HG03139 (cell line): Measurements from ENCODE around the gene ZNF140.

Experiments
- ATAC-seq: cut with Tn5 transposase; IDR thresholded peaks from one replicate; pipeline ENCODE4 v1.9.1; 2021; ENCODE audit not compliant: unreplicated experiment

Gene ZNF140

GRCh38 chr12:133080368-133081158 lies at the start of gene ZNF140:
TSS of gene ZNF140 (plus strand) at chr12:133080923. CDS start at chr12:133081321, 398 bp downstream.
- ATAC-seq: peak; percentile 72

GRCh38 chr12:133037207-133038005 lies 43.3 kb upstream of the ZNF140 start, which contains the start of gene ZNF84:
TSS of gene ZNF84 (plus strand) at chr12:133037509. CDS start at chr12:133041468, 3,959 bp downstream.
- peak; percentile 88 for ATAC-seq

GRCh38 chr12:133038118-133038709 lies 42.5 kb upstream of the ZNF140 start:
- ATAC-seq: no peak

- no peak for ATAC-seq
Observed at GRCh38 chr12:133046698-133047097, 34.0 kb upstream of the ZNF140 start.

- no peak for ATAC-seq
Observed at GRCh38 chr12:133057446-133057845, 23.3 kb upstream of the ZNF140 start.

GRCh38 chr12:133058203-133059113 lies 22.3 kb upstream of the ZNF140 start:
- no peak for ATAC-seq

GRCh38 chr12:133061954-133062353 lies 18.8 kb upstream of the ZNF140 start:
- ATAC-seq: no peak

GRCh38 chr12:133063556-133063955 lies 17.2 kb upstream of the ZNF140 start:
- no peak for ATAC-seq

- no peak for ATAC-seq
Observed at GRCh38 chr12:133073836-133074235, 6.9 kb upstream of the ZNF140 start.

GRCh38 chr12:133080026-133080367 lies 726 bp upstream of the ZNF140 start:
- ATAC-seq: peak; percentile 75

GRCh38 chr12:133081159-133081780 lies 547 bp downstream of the ZNF140 start:
- ATAC-seq: no peak

- ATAC-seq: no peak
Observed at GRCh38 chr12:133083345-133083744, 2.6 kb downstream of the ZNF140 start.

- ATAC-seq: no peak
Observed at GRCh38 chr12:133105620-133106019, 24.9 kb downstream of the ZNF140 start.

GRCh38 chr12:133106253-133106652 lies 25.5 kb downstream of the ZNF140 start:
- no peak for ATAC-seq

- no peak for ATAC-seq
Observed at GRCh38 chr12:133107121-133107520, 26.4 kb downstream of the ZNF140 start.

GRCh38 chr12:133108150-133108549 lies 27.4 kb downstream of the ZNF140 start:
- ATAC-seq: no peak

- no peak for ATAC-seq
Observed at GRCh38 chr12:133120385-133121191, 39.9 kb downstream of the ZNF140 start.

GRCh38 chr12:133124674-133125073 lies 44.0 kb downstream of the ZNF140 start:
- ATAC-seq: no peak

GRCh38 chr12:133129368-133130037 lies 48.8 kb downstream of the ZNF140 start:
- ATAC-seq: no peak
